Heart left ventricle (tissue), 16 donors: Measurements from ENCODE around the gene KIF16B. TPM values are rescaled to one million over a fixed set of nuclear protein-coding genes. Genes with fewer than 3 reads are reported as not detected.

Source experiments
- ATAC-seq, 4 donors: fragments of 200-7000 bp; cut with Tn5 transposase; one replicate each; pipeline ENCODE4 v1.9.1; 2020 to 2022; ENCODE audit warnings: moderate library complexity in 4 of 4, mild to moderate bottlenecking in 3 of 4, moderate number of reproducible peaks in 1 of 4
- DNase-seq, 5 donors: peaks; one replicate each; pipeline ENCODE4 v3.0.0-alpha.2; 2020
- H3K27ac ChIP-seq, 12 donors: fragments of 200-600 bp; sonication (generic) in 4 of 12; one replicate each; pipeline versions ENCODE4 v1.5.0 to v1.8.0; 2016 to 2022; ENCODE audit warnings: mild to moderate bottlenecking in 2 of 12
- H3K27me3 ChIP-seq, 9 donors: fragments of 200-600 bp; sonication (generic) in 2 of 9; one replicate each; pipeline versions ENCODE4 v1.5.1 to v1.8.0; 2016 to 2022; ENCODE audit warnings: mild to moderate bottlenecking in 3 of 9
- H3K36me3 ChIP-seq, 9 donors: fragments of 200-600 bp; sonication (generic) in 2 of 9; one replicate each; pipeline versions ENCODE4 v1.5.0 to v1.8.0; 2018 to 2022; ENCODE audit warnings: mild to moderate bottlenecking in 2 of 9
- H3K4me1 ChIP-seq, 12 donors: fragments of 200-600 bp; sonication (generic) in 4 of 12; one replicate each; pipeline versions ENCODE4 v1.5.0 to v1.8.0; 2016 to 2022; ENCODE audit warnings: mild to moderate bottlenecking in 3 of 12
- H3K4me3 ChIP-seq, 12 donors: fragments of 200-600 bp; sonication (generic) in 4 of 12; one replicate each; pipeline versions ENCODE4 v1.5.0 to v1.8.0; 2017 to 2022; ENCODE audit warnings: mild to moderate bottlenecking in 9 of 12, moderate library complexity in 4 of 12
- H3K9me3 ChIP-seq, 12 donors: fragments of 200-600 bp; sonication (generic) in 4 of 12; one replicate each; pipeline versions ENCODE4 v1.5.0 to v1.8.0; 2016 to 2022; ENCODE audit warnings: mild to moderate bottlenecking in 1 of 12
- POLR2A ChIP-seq, 2 donors: fragments of 450-650 bp; IDR thresholded peaks; one replicate each; pipeline ENCODE4 v1.6.1; 2017; ENCODE audit warnings: antibody characterized with exemption in 2 of 2, mild to moderate bottlenecking in 2 of 2, moderate library complexity in 2 of 2
- WGBS, 4 donors: extraction: QIAGEN DNeasy Blood & Tissue Kit in 2 of 4; methylation state at CpG; one replicate each; pipeline versions ENCODE4 v1.1.5 to v1.1.7; 2013 to 2018; 5-methylcytosine and 5-hydroxymethylcytosine counted together
- intact Hi-C, 10 donors: fragments of 100-400 bp; cut with DNase I; formaldehyde crosslinking; loops; one replicate each; pipeline versions ENCODE4 v1.11.1 to v1.14.2; 2022
- polyA plus RNA-seq, 2 donors: library from polyadenylated mRNA; stranded (reverse); fragments of 200-250 nt; gene quantifications; one replicate each; pipeline ENCODE4 v1.2.3, GENCODE V29; 2013
- total RNA-seq, 9 donors: library from RNA; depleted of rRNA in 2 of 9; stranded (reverse); fragments of >200 nt in 2 of 9; fragmentation: NEBNext Ultra II Directional in 3 of 9; extraction: Animal tissue kit (Norgen Biotek cat#: 25700) in 3 of 9; gene quantifications; one replicate each; pipeline versions ENCODE4 v1.1.0 to v1.2.4, GENCODE V29; 2016 to 2023
- TF ChIP-seq, protein P1 (sequence below), 12 donors: fragments of 200-600 bp; sonication (generic) in 4 of 12; IDR thresholded peaks; one replicate each; pipeline versions ENCODE4 v1.5.0 to v1.8.0; 2018 to 2022; ENCODE audit warnings: antibody characterized with exemption in 12 of 12, mild to moderate bottlenecking in 5 of 12
- donor health status: ischemic (EF 13 %, LVEDD 7.1; RV severe dilation, severe dysfunction).
- donor health status: healthy with polysubstance abuse.
- donor health status: DM: no; HTN: yes; CAD: no.
- donor health status: DM: no; HTN: no; CAD: no.
- donor health status: ischemic (EF 25% LVEDD 6.9; RV normal size, moderate dysfunction).
- donor health status: ischemic (EF 25% LVEDD 5.7; RV mildly dilated, moderate dysfunction).
- donor health status: healthy.
- donor health status: DM: yes; HTN: yes; CAD: no.
- donor health status: ischemic (EF 35%, LVEDD 5.7; RV mildly dilated, moderate dysfunction).
- donor health status: nonischemic (EF 11% LVEDD 7.7; RV severe dilation, severe dysfunction).
- donor health status: DM: yes; HTN: yes; CAD: no.
- donor health status: PGD.
- donor health status: ischemic (EF 29% LVEDD 5.4; RV normal size, mild dysfunction).
- donor health status: nonischemic (EF 23%, LVEDD 6.1; RV moderate dilation, normal function).

Gene KIF16B
- total and polyA plus RNA-seq, 11 donors, result 8.8 to 31.8 (median 17.8) TPM

DNA sequence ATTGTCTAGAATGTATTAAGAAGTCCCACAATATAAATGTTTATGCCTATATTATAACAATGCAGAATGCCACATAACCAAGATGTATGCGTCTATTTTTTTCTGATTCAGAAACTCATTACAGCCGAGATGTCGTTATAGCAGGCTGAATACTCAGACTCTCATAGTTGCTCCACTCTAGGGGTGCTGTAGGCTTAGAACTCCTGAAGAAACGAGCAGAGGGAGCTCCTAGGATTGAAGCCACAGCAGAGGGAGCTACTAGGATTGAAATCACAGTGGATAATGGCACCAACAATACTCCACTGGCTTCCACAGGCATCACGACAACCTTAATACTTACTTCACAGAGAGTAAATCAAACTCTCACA, 208.9 kb downstream of the KIF16B start:
- intact Hi-C loops, result no loop called here
- Histone ChIP-seq H3K36me3 (peaks cover 0 to 30% (median 11%) of the 10 kb centered on the region in 9 donors), H3K4me1 (peaks cover 0 to 13% (median 0%) of the 10 kb centered on the region in 12 donors), H3K27ac (no peak overlapping the region), H3K4me3 (no peak overlapping the region), H3K27me3 (no peaks in the 10 kb centered on the region), H3K9me3 (no peaks in the 10 kb centered on the region)
- WGBS, 4 donors, result 84 to 92% (median 88%) methylated on average over 5 of the region's 5 CpGs
- TF ChIP-seq POLR2A (IDR thresholded peaks at IDR 0.05), result no peak
- TF ChIP-seq, protein P1, sequence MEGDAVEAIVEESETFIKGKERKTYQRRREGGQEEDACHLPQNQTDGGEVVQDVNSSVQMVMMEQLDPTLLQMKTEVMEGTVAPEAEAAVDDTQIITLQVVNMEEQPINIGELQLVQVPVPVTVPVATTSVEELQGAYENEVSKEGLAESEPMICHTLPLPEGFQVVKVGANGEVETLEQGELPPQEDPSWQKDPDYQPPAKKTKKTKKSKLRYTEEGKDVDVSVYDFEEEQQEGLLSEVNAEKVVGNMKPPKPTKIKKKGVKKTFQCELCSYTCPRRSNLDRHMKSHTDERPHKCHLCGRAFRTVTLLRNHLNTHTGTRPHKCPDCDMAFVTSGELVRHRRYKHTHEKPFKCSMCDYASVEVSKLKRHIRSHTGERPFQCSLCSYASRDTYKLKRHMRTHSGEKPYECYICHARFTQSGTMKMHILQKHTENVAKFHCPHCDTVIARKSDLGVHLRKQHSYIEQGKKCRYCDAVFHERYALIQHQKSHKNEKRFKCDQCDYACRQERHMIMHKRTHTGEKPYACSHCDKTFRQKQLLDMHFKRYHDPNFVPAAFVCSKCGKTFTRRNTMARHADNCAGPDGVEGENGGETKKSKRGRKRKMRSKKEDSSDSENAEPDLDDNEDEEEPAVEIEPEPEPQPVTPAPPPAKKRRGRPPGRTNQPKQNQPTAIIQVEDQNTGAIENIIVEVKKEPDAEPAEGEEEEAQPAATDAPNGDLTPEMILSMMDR (IDR thresholded peaks at IDR 0.05), result no peak
- no peak for ATAC-seq
- DNase-seq, result no peak

DNA sequence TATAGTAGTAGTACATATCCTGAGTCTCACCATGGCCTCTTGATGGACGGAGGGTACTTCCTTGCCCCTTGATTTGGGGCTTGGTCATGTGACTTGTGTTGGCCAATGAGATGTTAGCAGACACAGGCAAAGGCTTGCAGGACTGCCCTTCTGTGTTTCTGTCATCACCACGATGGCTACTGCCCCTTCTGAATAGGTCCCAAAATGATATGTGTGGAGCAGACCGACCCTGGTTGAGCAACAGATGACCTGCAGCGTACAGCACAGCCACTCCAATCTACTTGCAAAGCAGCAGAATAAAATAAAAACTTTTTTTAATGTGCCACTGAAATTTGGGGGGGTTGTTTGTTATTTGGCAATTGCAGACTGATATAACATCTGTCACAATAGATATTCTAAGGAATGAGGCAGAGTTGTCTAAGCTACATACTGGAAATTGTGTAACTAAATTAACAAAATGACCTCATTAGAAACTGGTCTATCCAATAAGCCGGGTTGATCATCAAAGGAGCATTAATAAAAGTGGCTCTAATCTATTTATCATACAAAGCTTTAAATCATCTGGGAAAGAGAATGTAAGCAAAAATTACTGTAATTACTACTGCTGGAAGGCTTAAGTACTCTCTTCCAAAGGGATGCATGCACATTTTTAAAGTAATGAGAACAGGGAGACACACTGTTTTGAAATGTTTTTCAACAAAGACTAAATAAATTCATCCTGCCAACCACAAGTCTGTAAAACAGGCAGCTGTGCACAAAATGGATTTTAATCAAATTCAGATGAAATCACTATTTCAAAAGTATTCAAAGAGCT, 209.5 kb downstream of the KIF16B start:
- DNase-seq, result no peak
- Histone ChIP-seq H3K4me3 (no peak overlapping the region), H3K4me1 (peaks cover 0 to 13% (median 0%) of the 10 kb centered on the region in 12 donors), H3K27me3 (no peaks in the 10 kb centered on the region), H3K9me3 (no peaks in the 10 kb centered on the region), H3K27ac (no peak overlapping the region), H3K36me3 (peaks cover 0 to 24% (median 7%) of the 10 kb centered on the region in 9 donors)
- no peak for ATAC-seq
- intact Hi-C loops, result no loop called here
- TF ChIP-seq, protein P1 (IDR thresholded peaks at IDR 0.05), result no peak
- WGBS, 4 donors, result 66 to 85% (median 72%) methylated on average over 5 of the region's 5 CpGs

DNA sequence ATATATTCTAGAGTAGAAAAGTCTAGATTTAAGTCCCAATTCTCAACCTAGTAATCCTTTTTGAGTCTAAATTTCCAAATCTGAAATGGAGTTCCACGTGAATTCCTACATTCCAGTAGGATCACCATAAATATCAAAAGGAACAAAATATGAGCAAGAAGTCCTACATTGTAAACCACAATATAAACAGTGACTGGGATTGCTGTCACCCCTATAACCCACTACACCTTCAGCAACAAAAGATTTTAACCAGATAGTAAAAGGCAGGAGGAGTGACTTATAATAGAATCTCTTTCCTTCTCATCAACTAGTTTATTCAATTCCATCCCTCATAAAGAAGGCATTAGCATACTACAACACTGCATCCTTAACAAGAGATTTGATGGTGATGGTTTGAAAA, 210.6 kb downstream of the KIF16B start:
- Histone ChIP-seq H3K27me3 (no peaks in the 10 kb centered on the region), H3K4me1 (peaks cover 0 to 6% (median 0%) of the 10 kb centered on the region in 12 donors), H3K36me3 (peaks cover 0 to 14% (median 3%) of the 10 kb centered on the region in 9 donors), H3K27ac (no peak overlapping the region), H3K4me3 (no peak overlapping the region), H3K9me3 (no peaks in the 10 kb centered on the region)
- intact Hi-C loops, result no loop called here
- TF ChIP-seq, protein P1 (IDR thresholded peaks at IDR 0.05), result no peak
- no peak for TF ChIP-seq POLR2A (IDR thresholded peaks at IDR 0.05)
- no peak for DNase-seq
- 90 to 100% (median 99%) methylated on average over 1 of the region's 1 CpG for WGBS, 4 donors
- no peak for ATAC-seq

DNA sequence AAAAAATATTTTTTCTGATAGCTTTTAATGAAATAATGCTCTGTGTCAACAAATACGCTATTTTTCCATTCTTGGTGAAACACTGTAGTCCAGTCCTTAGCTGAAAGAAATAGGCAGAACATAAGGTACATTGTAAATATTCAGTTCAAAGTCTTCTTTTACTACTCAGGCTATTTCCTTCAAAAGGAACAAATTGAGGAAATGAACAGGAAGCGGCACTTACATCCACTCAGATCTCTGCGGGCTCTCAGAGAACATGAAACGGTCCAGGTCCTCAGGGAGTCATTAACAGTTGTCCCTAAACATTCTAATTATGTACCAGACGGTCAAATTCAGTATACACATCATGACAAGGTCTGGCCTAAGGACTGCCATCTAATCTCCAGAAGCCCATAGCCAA, 212.6 kb downstream of the KIF16B start:
- H3K27ac ChIP-seq, result no peak overlapping the region
- H3K36me3 ChIP-seq, result peaks cover 0 to 5% (median 0%) of the 10 kb centered on the region in 9 donors
- H3K9me3 ChIP-seq, result no peaks in the 10 kb centered on the region
- intact Hi-C loops, result no loop called here
- WGBS, 4 donors, result 47 to 65% (median 63%) methylated on average over 5 of the region's 5 CpGs
- H3K4me1 ChIP-seq, result no peaks in the 10 kb centered on the region
- TF ChIP-seq POLR2A (IDR thresholded peaks at IDR 0.05), result no peak
- TF ChIP-seq, protein P1 (IDR thresholded peaks at IDR 0.05), result no peak
- DNase-seq (no peak), ATAC-seq (no peak)
- H3K4me3 ChIP-seq, result no peak overlapping the region
- no peaks in the 10 kb centered on the region for H3K27me3 ChIP-seq
